CD4-positive, alpha-beta T cell (primary cell): ENCODE data around the gene CHRNG. TPM values are rescaled to one million over a fixed set of nuclear protein-coding genes. Genes with fewer than 3 reads are reported as not detected.

Experiments
- ATAC-seq: fragments of 200-7000 bp; cut with Tn5 transposase; one replicate; pipeline ENCODE4 v1.10.0; 2022; ENCODE audit warnings: mild to moderate bottlenecking; ENCODE audit not compliant: poor library complexity
- CTCF ChIA-PET: fragments of 350-600 bp; sonication (Branson Sonifier 250); formaldehyde crosslinking; loops from one replicate; lab custom pipeline; 2021; ENCODE audit warnings: antibody characterized with exemption, inconsistent platforms; lab: Charles Lee
- POLR2A ChIA-PET: fragments of 350-600 bp; sonication (Branson Sonifier 250); formaldehyde crosslinking; loops from one replicate; lab custom pipeline; 2021; ENCODE audit warnings: antibody characterized with exemption, inconsistent platforms; lab: Charles Lee
- DNase-seq, 14 experiments: peaks; one replicate each; pipeline ENCODE4 v3.0.0-alpha.2; 2013 to 2020; ENCODE audit warnings: mixed read lengths in 2 of 14
- H3K27ac ChIP-seq, 2 donors: one replicate each; pipeline versions ENCODE4 v1.5.1 to v1.7.0; 2013; ENCODE audit warnings: low read length in 2 of 2, low read depth in 1 of 2, mild to moderate bottlenecking in 1 of 2
- H3K27me3 ChIP-seq, 2 experiments: 1 replicate in 1 of 2; 2 replicates in 1 of 2; pipeline versions ENCODE4 v1.6.1 to v1.7.0; 2013; ENCODE audit warnings: low read length in 2 of 2, control low read depth in 1 of 2, mild to moderate bottlenecking in 1 of 2, moderate library complexity in 1 of 2; ENCODE audit not compliant: insufficient read depth in 2 of 2, control insufficient read depth in 1 of 2
- H3K36me3 ChIP-seq: one replicate; pipeline ENCODE4 v1.6.1; 2013; ENCODE audit warnings: low read length, control low read depth; ENCODE audit not compliant: insufficient read depth
- H3K4me1 ChIP-seq: one replicate; pipeline ENCODE4 v1.6.1; 2013; ENCODE audit warnings: low read length, control low read depth; ENCODE audit not compliant: insufficient read depth
- H3K4me3 ChIP-seq: one replicate; pipeline ENCODE4 v1.5.1; 2013; ENCODE audit warnings: mild to moderate bottlenecking, low read length, moderate library complexity
- H3K9me3 ChIP-seq, 2 experiments: 1 replicate in 1 of 2; 2 replicates in 1 of 2; pipeline versions ENCODE4 v1.6.1 to v1.7.0; 2013; ENCODE audit warnings: low read length in 2 of 2, mild to moderate bottlenecking in 2 of 2, control low read depth in 1 of 2, moderate library complexity in 1 of 2; ENCODE audit not compliant: control insufficient read depth in 1 of 2, insufficient read depth in 1 of 2
- H3K27ac Mint-ChIP-seq: one replicate; pipeline ENCODE4 v1.8.0; 2020; ENCODE audit warnings: mixed read lengths
- H3K27me3 Mint-ChIP-seq: one replicate; pipeline ENCODE4 v1.8.0; 2021; ENCODE audit warnings: mixed read lengths
- H3K36me3 Mint-ChIP-seq: one replicate; pipeline ENCODE4 v1.8.0; 2021; ENCODE audit warnings: low read depth, mixed read lengths
- H3K4me1 Mint-ChIP-seq: one replicate; pipeline ENCODE4 v1.8.0; 2021; ENCODE audit warnings: low read depth, mixed read lengths
- H3K4me3 Mint-ChIP-seq: one replicate; pipeline ENCODE4 v1.8.0; 2020; ENCODE audit warnings: mild to moderate bottlenecking, mixed read lengths
- H3K9me3 Mint-ChIP-seq: one replicate; pipeline ENCODE4 v1.8.0; 2020; ENCODE audit warnings: mixed read lengths
- CTCF ChIP-seq: fragments of 200-600 bp; IDR thresholded peaks from one replicate; pipeline ENCODE4 v1.8.0; 2022; ENCODE audit warnings: antibody characterized with exemption, mild to moderate bottlenecking
- intact Hi-C, 2 experiments: fragments of 100-400 bp; cut with DNase I in 1 of 2; cut with micrococcal nuclease in 1 of 2; formaldehyde crosslinking; loops; one replicate each; pipeline versions ENCODE4 v1.15.1 to v1.9.0; 2023 to 2025; cut with DNase I, micrococcal nuclease
- total RNA-seq, 174 experiments: library from RNA in 2 of 174; stranded (reverse) in 2 of 174; gene quantifications; one replicate each; pipeline ENCODE4 v1.2.3 and lab custom pipeline; 2021 to 2026

Gene CHRNG
- total RNA-seq, 2 experiments from 2014 or later, result not detected

GRCh38 chr2:232525791-232526371 lies 13.6 kb upstream of the CHRNG start, which contains the start of gene CHRND:
Gene CHRND (plus strand): TSS chr2:232526160. CDS start chr2:232526216, 56 bp downstream.
- CTCF ChIA-PET, result no interaction called here
- no peaks in the 10 kb centered on the region for H3K36me3 Mint-ChIP-seq
- peaks cover 0 to 21% of the 10 kb centered on the region in 2 experiments for H3K9me3 ChIP-seq
- H3K27me3 Mint-ChIP-seq, result peaks cover 64% of the 10 kb centered on the region
- no peak within 1 kb of the TSS for H3K27ac Mint-ChIP-seq
- H3K27ac ChIP-seq, result no peak within 1 kb of the TSS
- ATAC-seq (no peak), DNase-seq (no peak)
- no peak within 1 kb of the TSS for H3K4me3 Mint-ChIP-seq
- POLR2A ChIA-PET, result no interaction called here
- H3K9me3 Mint-ChIP-seq, result no peaks in the 10 kb centered on the region
- H3K27me3 ChIP-seq, result peaks cover 35 to 58% of the 10 kb centered on the region in 2 experiments
- peaks cover 19% of the 10 kb centered on the region for H3K4me1 Mint-ChIP-seq
- peaks cover 40% of the 10 kb centered on the region for H3K4me1 ChIP-seq
- H3K36me3 ChIP-seq, result no peaks in the 10 kb centered on the region
- no peak for TF ChIP-seq CTCF
- intact Hi-C loops, result loop anchor here in 1 of 2 experiments (10.0 kb wide), 1 partner anchor 601 kb away; the partner anchor contains the start of gene NPPC
- H3K4me3 ChIP-seq, result no peak within 1 kb of the TSS

- H3K9me3 ChIP-seq, result peaks cover 0 to 16% of the 10 kb centered on the region in 2 experiments
- no peak for TF ChIP-seq CTCF
- POLR2A ChIA-PET, result interaction anchor here (0.6 kb wide), 1 partner anchor 570 kb away, joined by 4 read pairs; no protein-coding TSS in a partner anchor
- ATAC-seq (no peak), DNase-seq (no peak)
- CTCF ChIA-PET, result no interaction called here
- peaks cover 59% of the 10 kb centered on the region for H3K27me3 Mint-ChIP-seq
- H3K9me3 Mint-ChIP-seq, result no peaks in the 10 kb centered on the region
- H3K4me3 ChIP-seq, result no peak overlapping the region
- intact Hi-C loops, result loop anchor here in 1 of 2 experiments (10.0 kb wide), 1 partner anchor 602 kb away; the partner anchor contains the start of gene NPPC
- H3K36me3 Mint-ChIP-seq, result no peaks in the 10 kb centered on the region
- H3K4me1 ChIP-seq, result peaks cover 40% of the 10 kb centered on the region
- no peaks in the 10 kb centered on the region for H3K36me3 ChIP-seq
- no peak overlapping the region for H3K27ac Mint-ChIP-seq
- H3K4me1 Mint-ChIP-seq, result peaks cover 19% of the 10 kb centered on the region
- no peak overlapping the region for H3K4me3 Mint-ChIP-seq
- peaks cover 30 to 52% of the 10 kb centered on the region in 2 experiments for H3K27me3 ChIP-seq
- no peak overlapping the region for H3K27ac ChIP-seq
These were observed 13.0 kb upstream of the CHRNG start for GRCh38 chr2:232526372-232526941.

GRCh38 chr2:232527905-232528470 lies 11.5 kb upstream of the CHRNG start:
- no peak overlapping the region for H3K4me3 Mint-ChIP-seq
- H3K36me3 Mint-ChIP-seq, result no peaks in the 10 kb centered on the region
- no peak for ATAC-seq
- peaks cover 56% of the 10 kb centered on the region for H3K27me3 Mint-ChIP-seq
- intact Hi-C loops, result loop anchor here in 1 of 2 experiments (10.0 kb wide), 1 partner anchor 603 kb away; the partner anchor contains the start of gene NPPC
- no peak for DNase-seq
- peaks cover 25% of the 10 kb centered on the region for H3K4me1 ChIP-seq
- H3K9me3 ChIP-seq, result peaks cover 0 to 10% of the 10 kb centered on the region in 2 experiments
- no peaks in the 10 kb centered on the region for H3K9me3 Mint-ChIP-seq
- H3K27me3 ChIP-seq, result peaks cover 22 to 39% of the 10 kb centered on the region in 2 experiments
- H3K4me1 Mint-ChIP-seq, result peaks cover 16% of the 10 kb centered on the region
- H3K27ac Mint-ChIP-seq, result no peak overlapping the region
- H3K36me3 ChIP-seq, result no peaks in the 10 kb centered on the region
- H3K27ac ChIP-seq, result no peak overlapping the region
- POLR2A ChIA-PET, result no interaction called here
- CTCF ChIA-PET, result no interaction called here
- TF ChIP-seq CTCF, result no peak
- no peak overlapping the region for H3K4me3 ChIP-seq
